AG09319 (cell line): ENCODE results near the gene RPS19.

ENCODE experiments used
- DNase-seq: peaks from one replicate; pipeline ENCODE4 v3.0.0-alpha.2; 2010; ENCODE audit warnings: low read depth; ENCODE audit errors: extremely low read depth
- TF ChIP-seq, protein P1 (sequence below): IDR thresholded peaks from 2 replicates; pipeline ENCODE4 v1.5.1; 2011; ENCODE audit warnings: low read depth, mild to moderate bottlenecking, inconsistent platforms, low read length, moderate library complexity

RPS19 gene

DNA sequence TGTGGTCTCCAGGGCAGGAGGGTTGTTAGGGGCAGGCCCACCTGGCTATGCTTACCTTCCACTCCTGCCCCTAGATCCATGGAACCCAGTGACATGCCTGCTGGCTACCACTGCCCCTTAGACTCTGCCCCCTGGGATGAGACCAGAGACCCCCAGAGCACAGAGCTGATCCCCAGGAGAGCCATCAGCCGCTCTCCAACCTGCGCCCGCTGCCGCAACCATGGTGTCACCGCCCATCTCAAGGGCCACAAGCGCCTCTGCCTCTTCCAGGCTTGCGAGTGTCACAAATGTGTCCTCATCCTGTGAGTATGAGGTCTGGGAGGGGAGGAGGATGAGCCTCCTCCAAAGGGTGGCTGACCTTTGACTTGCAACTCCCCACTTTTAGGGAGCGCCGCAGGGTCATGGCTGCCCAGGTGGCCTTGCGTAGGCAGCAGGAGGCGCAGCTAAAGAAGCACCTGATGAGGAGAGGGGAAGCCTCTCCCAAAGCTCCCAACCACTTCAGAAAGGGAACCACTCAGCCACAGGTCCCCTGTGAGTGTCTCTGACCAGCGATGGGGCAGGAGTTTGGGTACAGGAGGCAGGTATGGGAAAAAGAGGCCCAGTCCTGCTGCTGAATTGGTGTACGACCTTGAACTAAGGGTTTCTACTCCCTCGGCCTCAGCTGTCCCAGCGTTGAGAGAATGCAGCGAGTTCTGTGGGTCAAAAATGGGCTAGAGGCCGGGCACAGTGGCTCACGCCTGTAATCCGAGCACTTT, 12.5 kb upstream of the RPS19 start:
- TF ChIP-seq, protein P1, sequence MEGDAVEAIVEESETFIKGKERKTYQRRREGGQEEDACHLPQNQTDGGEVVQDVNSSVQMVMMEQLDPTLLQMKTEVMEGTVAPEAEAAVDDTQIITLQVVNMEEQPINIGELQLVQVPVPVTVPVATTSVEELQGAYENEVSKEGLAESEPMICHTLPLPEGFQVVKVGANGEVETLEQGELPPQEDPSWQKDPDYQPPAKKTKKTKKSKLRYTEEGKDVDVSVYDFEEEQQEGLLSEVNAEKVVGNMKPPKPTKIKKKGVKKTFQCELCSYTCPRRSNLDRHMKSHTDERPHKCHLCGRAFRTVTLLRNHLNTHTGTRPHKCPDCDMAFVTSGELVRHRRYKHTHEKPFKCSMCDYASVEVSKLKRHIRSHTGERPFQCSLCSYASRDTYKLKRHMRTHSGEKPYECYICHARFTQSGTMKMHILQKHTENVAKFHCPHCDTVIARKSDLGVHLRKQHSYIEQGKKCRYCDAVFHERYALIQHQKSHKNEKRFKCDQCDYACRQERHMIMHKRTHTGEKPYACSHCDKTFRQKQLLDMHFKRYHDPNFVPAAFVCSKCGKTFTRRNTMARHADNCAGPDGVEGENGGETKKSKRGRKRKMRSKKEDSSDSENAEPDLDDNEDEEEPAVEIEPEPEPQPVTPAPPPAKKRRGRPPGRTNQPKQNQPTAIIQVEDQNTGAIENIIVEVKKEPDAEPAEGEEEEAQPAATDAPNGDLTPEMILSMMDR, result no peak
- no peak for DNase-seq

DNA sequence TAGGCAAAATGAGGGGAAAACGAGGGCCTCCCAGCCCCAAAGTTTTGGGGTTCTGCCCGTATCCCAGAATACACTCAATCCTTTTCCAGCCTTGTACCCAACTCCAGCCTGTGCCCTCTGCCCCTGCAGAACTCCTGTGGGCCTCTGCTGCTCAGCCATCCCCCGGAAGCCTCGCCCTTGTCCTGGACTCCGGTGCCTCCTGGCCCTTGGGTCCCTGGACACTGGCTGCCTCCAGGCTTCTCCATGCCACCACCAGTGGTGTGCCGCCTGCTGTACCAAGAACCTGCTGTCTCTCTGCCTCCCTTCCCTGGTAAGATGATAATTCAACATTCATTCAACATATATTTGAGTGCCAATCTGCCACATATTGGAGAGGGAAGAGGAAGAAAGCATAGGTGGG, 11.4 kb upstream of the RPS19 start:
- DNase-seq, result no peak
- TF ChIP-seq, protein P1, result no peak

DNA sequence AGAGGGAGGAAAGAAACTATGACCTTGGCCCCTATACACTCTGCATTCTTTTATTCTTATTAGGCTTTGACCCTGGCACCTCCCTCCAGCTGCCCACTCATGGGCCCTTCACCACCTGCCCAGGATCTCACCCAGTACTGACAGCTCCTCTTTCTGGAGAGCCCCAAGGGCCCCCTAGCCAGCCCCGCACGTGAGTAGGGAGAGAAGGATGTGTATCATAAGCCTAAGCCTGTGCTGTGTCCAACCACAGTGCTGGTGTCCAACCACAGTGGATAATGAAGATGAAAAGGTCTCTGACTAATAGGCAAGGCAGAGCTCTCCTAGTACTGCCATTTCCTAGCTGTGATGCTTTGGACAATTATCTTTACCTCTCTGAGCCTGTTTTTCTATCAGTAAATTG, 11.0 kb upstream of the RPS19 start:
- TF ChIP-seq, protein P1, result no peak

DNA sequence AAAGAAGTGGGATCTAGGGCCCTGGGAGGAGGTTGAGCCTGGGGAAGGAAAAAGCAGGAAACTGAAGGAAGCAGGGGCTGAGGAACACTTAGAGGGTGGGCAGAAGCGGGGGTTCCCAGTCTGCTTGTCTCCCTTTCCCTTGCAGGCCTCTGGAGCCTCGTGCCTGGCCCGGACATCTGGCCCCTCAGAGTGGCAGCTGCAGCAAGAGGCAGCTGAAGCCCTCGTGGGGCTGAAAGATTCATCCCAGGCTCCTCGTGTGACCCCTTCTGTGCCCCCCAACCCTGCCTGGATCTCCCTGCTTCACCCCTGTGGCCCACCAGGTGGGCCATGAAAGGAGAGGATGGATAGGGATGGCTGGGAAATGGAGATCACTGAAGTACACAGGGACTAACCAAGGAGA, 9.7 kb upstream of the RPS19 start:
- no peak for DNase-seq
- TF ChIP-seq, protein P1, result no peak

More for the DNA sequence above, 11.0 kb upstream of the RPS19 start:
- DNase-seq, result no peak

DNA sequence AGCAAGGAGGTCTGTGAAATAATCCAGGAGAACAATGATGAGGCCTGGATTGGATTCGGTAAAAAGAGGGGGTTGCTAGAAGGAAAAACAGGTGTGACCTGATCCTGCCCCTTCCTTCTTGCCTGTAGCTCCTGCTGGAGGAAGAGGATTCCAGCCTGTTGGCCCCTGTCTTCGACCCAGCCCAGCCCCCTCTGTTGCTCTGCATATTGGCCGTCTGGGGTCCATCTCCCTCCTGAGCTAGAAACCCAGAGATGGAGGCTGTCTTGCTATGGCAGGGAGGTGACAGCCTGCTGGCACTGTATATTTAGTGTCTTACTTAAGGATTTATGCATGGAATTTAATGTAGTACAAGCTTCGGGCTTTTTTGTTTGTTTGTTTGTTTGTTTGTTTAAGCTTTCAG, 8.6 kb upstream of the RPS19 start:
- TF ChIP-seq, protein P1, result no peak
- no peak for DNase-seq

DNA sequence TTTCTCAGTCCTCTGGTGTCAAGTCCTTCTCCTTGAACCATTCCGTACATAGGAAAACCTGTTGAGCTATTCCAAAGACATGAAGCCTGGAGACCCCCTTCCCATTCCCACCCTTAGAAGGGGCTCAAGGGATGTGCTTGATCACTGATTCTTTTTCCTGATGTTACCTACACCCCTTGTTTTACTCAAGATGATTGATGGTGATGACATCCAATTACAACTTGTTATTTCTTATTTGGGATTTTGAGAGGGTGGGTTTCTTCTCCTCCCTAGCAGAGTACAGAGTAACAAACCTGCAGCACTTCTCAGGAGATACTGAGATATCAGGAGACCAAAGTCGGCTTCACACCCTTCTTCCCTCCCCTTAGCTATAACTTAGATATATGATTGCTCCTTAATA, 6.7 kb upstream of the RPS19 start:
- TF ChIP-seq, protein P1, result no peak
- no peak for DNase-seq

DNA sequence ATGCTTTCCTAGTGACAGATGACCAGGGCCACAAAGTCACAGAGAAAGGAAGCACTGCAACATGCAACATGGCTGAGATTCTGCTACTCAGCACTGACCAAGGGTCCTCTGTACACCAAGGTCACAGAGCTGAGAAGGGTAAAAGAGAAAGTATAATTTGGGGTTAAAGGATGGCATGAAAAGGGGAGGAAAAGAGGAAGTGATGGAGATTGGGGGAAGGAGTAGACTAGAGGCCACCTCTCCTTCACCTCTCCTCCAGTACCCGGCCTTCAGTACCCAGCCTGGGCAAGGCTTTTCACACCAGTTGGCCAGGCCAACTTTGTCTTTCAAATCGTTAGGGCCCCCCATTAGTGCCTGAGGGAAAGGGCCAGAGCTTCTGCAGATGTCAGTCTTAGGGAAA, 6.3 kb upstream of the RPS19 start:
- DNase-seq, result no peak
- TF ChIP-seq, protein P1, result no peak
